Endothelial cell of hepatic sinusoid (primary cell): ENCODE measurements around the gene GATB.

ENCODE experiments used
- in situ Hi-C: cut with HindIII; loops from 2 replicates; pipeline ENCODE4 v1.10.0; 2017; ENCODE audit warnings: low sequenced_read_pairs

Gene GATB

GRCh38 chr4:151703401-151703800 is 57.4 kb downstream of the GATB start:
- in situ Hi-C loops: loop anchor here (5.0 kb wide), 1 partner anchor 51 kb away; no protein-coding TSS in a partner anchor

DNA sequence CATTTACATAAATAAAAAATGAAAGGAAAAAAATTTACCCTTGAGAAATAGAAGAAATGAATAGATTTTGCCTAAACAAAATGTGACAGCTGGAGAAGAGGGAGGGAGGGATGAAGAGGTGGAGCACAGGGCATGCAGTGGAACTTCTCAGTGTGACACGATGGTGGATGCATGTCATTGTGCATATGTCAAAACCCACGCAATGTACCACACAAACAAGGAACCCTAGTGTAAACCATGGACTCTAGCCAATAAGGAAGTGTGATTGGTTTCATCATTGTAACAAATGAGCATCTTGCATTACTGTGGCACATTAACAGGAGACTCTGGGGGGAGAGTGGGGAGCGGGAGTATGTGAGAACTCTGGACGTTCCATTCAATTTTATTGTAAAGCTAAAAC is 58.6 kb downstream of the GATB start:
- in situ Hi-C loops: loop anchor here (5.0 kb wide), 1 partner anchor 50 kb away; no protein-coding TSS in a partner anchor

DNA sequence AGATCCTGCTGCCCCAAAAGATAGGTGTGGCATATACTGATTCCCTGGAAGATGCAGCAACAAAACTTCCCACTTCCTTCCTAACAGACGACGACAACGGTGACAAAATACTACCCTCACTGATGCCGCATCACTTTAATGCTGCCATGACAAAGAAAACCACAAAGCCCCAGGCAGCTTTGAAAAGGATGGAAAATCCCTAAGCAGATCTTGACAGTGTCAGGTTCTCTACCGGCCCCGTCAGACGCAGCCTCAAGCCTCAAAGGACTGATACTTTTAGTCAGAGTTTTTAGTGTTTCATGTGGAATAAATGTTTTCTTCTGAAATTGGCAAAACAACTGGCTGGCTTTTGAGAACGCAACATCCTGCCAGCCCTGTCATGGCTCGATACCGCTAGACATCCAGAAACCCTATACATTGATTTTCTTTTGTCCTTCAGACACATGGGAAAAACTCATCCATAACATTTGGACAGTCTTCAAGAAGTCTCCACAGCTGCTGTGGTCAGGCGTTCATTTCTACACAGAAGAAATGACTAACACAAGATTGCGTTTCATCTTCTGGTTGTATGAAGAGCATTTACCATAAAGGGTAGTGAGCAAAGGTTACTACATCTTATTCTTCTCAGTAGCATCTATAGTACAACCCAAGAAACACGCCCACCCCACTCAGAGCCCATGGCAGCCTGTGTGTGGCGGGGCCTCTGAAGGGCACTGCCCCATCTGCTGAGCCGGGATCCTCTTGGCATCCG is 60.1 kb downstream of the GATB start:
- in situ Hi-C loops: loop anchor here (5.0 kb wide), 1 partner anchor 48 kb away; no protein-coding TSS in a partner anchor

GRCh38 chr4:151698213-151698612 is 62.6 kb downstream of the GATB start:
- in situ Hi-C loops: no loop called here

DNA sequence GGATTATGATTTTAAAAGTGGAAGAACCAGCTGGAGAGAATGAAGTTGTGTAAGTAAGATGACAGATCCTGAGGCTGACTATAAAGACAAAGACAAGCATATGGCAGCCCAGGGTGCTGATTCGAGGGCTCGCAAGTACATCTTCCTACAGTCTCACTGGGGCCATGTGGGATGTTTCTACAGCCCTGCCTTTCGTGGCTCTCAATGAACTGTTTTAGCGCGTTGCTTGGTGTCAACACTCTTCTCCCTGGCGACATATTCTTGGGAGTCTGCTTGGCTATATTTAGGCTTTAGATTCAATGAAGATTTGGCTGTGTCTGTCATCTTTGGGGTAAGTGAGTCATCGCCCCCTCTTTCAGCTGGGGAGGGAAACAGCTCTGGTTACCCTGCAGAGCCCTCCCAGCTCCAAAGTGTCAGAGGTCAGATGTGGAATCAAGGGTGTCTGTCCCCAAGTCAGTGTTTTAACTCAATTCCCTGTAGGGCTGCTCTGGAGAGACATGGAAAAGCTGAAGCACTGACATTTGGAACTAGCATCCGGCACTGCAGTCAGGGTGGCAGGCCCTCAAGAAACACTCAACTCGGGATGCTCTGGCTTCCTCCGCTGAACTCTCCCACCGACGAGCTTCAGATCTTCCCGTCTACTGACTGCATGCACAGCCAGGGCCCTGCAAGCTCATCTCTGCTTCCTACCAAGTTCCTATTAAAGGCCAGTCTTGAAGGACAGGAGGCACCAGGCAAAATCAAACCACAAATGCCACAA is 65.7 kb downstream of the GATB start:
- in situ Hi-C loops: no loop called here

- in situ Hi-C loops: no loop called here
Observed at GRCh38 chr4:151692821-151693673, 67.8 kb downstream of the GATB start.

GRCh38 chr4:151692443-151692782 is 68.4 kb downstream of the GATB start:
- in situ Hi-C loops: no loop called here

- in situ Hi-C loops: no loop called here
Observed at GRCh38 chr4:151691639-151692442, 69.0 kb downstream of the GATB start.

GRCh38 chr4:151690876-151691275 is 69.9 kb downstream of the GATB start:
- in situ Hi-C loops: no loop called here

DNA sequence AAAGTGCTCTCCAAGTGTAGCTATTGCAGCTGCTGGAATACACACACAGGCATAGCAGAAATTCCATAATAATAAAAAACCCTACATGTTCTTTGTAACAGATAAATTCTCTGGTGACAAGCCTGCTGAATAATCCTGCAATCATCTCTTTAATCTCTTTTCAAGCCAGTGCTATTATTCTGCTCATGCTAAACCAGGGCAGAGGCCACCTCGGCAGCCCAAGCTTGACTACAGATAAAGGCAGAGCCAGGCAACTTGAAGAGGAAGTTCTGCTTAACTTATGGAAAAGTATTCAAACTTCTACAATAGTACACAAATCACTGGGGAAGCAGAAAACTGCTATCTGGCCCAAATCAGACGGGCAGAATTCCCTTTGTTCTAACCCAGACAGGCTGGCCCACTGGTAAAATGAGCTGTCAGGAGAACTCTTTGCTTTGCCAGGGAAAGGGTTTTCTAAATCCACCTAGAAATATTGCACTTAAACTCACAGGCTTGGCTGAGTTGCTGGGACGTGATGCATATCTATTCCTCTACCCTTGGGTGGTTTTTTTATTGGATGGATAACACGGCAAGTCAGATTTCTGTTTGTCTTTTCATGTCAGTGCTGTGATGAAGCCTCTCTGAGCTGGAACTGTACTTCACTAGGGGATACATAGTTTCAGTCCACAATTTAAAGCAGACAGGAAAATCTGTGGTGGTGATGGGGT is 70.5 kb downstream of the GATB start:
- in situ Hi-C loops: no loop called here

DNA sequence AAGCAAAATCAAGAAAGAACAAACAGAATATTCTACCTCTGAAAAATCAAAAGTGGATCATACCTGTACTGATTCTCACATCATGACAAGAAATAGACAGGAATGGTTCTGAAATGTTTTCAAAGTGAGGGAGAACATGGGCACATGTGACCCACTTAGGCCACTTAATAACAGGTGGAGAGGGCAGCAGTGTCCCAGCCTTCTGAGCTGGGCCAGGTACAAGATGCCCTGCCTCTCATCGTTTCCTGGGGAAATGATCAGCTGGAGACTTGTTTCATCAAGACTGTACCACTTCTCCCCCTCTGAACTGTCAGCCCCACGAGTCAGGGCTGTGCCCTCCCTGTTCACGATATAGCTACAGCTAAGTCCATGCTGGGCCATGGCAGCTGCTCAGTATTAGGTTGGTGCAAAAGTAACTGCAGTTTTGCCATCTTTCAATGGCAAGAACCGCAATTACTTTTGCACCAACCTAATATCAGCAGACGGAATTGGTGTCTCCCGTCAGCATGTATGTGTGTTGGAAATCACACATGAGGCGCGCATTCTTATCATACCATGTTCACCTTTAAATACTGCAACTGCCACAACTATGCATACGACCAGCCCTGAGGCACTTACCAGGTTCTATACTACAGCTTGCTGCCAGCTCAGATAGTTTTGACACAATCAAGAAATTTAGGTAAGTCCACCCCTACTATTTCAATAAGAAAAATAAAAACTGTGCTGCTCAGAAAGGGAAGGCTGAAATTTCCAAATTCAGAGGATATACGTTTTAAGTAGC is 71.4 kb downstream of the GATB start:
- in situ Hi-C loops: no loop called here

- in situ Hi-C loops: no loop called here
Observed at GRCh38 chr4:151688785-151689043, 72.1 kb downstream of the GATB start.

DNA sequence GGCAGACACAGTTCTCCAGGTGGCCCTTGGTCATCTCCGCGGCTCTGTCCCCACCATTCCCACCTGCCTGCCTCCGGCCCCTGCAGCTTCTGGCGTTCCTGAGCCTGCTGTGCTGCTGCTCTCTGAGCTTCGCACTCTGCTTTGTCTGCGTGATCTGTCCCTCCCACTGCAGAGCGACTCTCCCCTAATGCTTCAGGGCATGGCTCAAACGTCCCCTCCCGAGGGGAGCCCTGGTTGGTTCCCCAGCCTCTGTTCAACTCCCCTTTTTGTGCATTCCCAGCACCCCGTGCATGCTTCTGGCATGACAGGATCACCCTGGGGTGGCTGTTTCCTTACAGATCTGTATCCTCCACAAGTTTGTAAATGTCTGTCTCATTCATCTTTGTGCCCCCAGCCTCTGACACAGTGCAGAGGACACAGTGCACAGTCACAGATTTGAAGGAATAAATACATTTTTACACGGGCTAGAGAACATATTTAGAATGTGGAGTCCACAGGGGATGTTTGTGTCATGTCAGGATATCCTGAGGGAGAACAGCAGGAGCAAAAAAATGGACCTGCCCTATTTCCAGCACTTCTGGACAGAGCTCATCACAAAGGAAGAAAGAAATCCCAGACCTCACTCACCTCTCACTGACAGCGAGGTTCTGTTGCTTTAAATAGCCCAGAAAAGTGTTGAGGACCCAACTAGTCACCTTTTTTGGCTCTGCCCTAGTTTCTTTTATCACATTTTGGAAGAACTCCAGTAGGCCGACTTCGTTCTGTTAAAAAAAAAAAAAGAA is 72.6 kb downstream of the GATB start:
- in situ Hi-C loops: no loop called here

DNA sequence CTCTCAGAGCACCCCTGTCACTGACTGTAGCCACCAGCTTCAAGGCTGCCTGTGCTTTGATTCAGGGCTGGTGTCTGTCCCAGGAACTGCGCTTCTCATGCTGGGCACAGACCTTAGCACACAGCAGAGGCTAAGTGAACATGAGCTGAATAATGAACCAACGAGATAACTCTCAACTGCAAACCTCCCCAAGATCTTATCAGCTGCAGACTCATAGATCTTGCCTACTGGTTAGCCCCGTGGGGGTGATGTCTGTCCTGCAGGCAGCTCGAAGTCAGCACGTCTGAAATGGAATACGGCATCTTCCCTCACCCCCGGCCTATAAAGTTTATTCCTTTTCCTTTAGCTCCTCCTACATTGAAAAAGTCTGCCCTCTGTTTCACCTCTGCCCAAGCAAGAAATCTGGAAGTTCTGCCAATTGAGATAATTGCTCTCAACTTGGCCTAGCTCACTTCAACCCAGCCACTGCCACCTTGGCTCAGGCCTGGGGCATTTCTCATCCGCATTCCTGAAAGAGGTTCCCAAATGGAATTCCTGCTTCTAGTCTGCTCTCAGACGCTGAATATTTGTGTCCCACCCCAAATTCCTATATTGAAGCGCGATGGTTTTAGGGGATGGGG is 73.7 kb downstream of the GATB start:
- in situ Hi-C loops: no loop called here

- in situ Hi-C loops: no loop called here
Observed at GRCh38 chr4:151685303-151685702, 75.5 kb downstream of the GATB start.

DNA sequence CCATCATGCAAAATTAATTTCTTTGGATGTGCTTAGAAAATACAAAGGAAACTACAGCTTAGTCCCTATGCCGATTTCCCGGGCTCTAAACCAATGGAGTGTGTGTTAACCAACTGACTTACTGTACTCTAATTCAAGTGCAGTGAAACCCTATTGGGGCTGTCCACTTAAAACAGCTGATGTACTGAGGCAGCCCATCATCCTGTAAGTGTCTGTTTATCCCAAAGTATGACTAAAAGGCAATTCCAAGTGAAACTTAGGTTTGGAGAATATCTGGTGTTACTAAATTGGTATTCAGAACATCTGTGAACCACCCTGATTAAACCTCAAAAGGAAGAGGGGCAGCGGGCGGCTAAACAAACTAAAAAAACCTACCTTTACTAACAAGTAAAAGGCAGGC is 79.7 kb downstream of the GATB start:
- in situ Hi-C loops: no loop called here

DNA sequence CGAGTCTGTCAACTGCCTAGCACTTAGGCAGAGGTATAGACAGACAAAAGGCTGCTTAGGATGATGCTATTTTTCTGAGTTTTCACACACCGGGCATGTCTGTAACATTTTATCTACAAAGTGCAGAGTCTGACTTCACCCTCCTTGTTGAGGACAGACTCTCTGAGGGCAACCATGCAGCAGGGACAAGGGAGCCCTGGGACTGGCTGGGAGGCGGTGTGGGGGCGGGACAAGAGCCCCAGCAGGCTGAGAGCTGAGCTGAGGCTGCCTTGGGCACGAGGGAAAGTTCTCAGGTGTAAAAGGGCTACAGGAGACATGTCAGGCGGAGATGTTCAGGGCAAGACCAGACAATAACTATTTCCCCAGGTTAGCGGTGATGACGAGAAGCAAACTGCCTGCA is 81.6 kb downstream of the GATB start:
- in situ Hi-C loops: no loop called here
